Endothelial cell (in vitro differentiated cells): ENCODE results near the gene HOXB3. TPM values are rescaled to one million over a fixed set of nuclear protein-coding genes. Genes with fewer than 3 reads are reported as not detected.

ENCODE experiments used
- DNase-seq: peaks from one replicate; pipeline ENCODE4 v3.0.0; 2021; ENCODE audit warnings: low spot score
- H3K27ac Mint-ChIP-seq: one replicate; pipeline ENCODE4 v1.8.0; 2021; ENCODE audit warnings: mixed read lengths, inconsistent platforms; ENCODE audit not compliant: unreplicated experiment
- H3K27me3 Mint-ChIP-seq: one replicate; pipeline ENCODE4 v1.8.0; 2021; ENCODE audit warnings: mild to moderate bottlenecking, moderate library complexity, mixed read lengths, inconsistent platforms; ENCODE audit not compliant: unreplicated experiment
- H3K36me3 Mint-ChIP-seq: one replicate; pipeline ENCODE4 v1.8.0; 2021; ENCODE audit warnings: mild to moderate bottlenecking, low read depth, mixed read lengths, inconsistent platforms; ENCODE audit not compliant: unreplicated experiment
- H3K4me1 Mint-ChIP-seq: one replicate; pipeline ENCODE4 v1.8.0; 2021; ENCODE audit warnings: mild to moderate bottlenecking, mixed read lengths, inconsistent platforms; ENCODE audit not compliant: unreplicated experiment
- H3K4me3 Mint-ChIP-seq: one replicate; pipeline ENCODE4 v1.8.0; 2021; ENCODE audit warnings: mild to moderate bottlenecking, mixed read lengths, inconsistent platforms; ENCODE audit not compliant: unreplicated experiment
- H3K9me3 Mint-ChIP-seq: one replicate; pipeline ENCODE4 v1.8.0; 2021; ENCODE audit warnings: mixed read lengths, inconsistent platforms; ENCODE audit not compliant: unreplicated experiment
- total RNA-seq: library from RNA; stranded (reverse); fragmentation: NEBNext Ultra II Directional; extraction: Animal tissue kit (Norgen Biotek cat#: 25700); gene quantifications from one replicate; pipeline ENCODE4 v1.2.1, GENCODE V29; 2021; ENCODE audit not compliant: unreplicated experiment
- TF ChIP-seq, protein P1 (sequence below): fragments of 200-600 bp; sonication (generic); IDR thresholded peaks from one replicate; pipeline ENCODE4 v1.5.0; 2021; ENCODE audit warnings: antibody characterized with exemption; ENCODE audit not compliant: unreplicated experiment

HOXB3 gene
- total RNA-seq, 1 donor from 2014 or later = 17.7 TPM

DNA sequence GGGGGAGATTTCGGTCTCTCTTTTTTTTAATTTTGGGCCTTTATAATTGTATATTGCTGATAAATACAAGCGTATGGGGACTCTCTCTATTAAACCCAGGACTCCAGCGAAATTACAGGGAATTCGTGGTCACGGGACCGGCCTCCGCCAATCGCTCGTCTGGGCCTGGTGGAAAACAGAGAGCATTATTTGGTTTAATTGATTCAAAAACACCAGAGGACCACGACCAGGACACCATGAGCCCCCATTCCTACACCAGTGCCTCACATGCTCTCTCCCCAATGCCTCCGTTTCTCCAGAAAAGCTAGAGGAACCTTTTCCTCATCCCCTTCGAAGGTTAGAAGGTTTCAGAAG is 45.0 kb downstream of the HOXB3 start, which contains the start of gene HOXB2:
TSS of gene HOXB2 (minus strand) at position 88 of the 354 bp plus-strand sequence. CDS start 198 bp downstream, outside the sequence.
- Mint-ChIP-seq H3K9me3 (no peaks in the 10 kb centered on the region), H3K36me3 (peaks cover 15% of the 10 kb centered on the region), H3K27ac (peak within 1 kb of the TSS; percentile 79), H3K4me1 (peaks cover 55% of the 10 kb centered on the region), H3K4me3 (peak within 1 kb of the TSS; percentile 96), H3K27me3 (peaks cover 26% of the 10 kb centered on the region)
- TF ChIP-seq, protein P1, sequence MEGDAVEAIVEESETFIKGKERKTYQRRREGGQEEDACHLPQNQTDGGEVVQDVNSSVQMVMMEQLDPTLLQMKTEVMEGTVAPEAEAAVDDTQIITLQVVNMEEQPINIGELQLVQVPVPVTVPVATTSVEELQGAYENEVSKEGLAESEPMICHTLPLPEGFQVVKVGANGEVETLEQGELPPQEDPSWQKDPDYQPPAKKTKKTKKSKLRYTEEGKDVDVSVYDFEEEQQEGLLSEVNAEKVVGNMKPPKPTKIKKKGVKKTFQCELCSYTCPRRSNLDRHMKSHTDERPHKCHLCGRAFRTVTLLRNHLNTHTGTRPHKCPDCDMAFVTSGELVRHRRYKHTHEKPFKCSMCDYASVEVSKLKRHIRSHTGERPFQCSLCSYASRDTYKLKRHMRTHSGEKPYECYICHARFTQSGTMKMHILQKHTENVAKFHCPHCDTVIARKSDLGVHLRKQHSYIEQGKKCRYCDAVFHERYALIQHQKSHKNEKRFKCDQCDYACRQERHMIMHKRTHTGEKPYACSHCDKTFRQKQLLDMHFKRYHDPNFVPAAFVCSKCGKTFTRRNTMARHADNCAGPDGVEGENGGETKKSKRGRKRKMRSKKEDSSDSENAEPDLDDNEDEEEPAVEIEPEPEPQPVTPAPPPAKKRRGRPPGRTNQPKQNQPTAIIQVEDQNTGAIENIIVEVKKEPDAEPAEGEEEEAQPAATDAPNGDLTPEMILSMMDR = no peak
- no peak for DNase-seq

DNA sequence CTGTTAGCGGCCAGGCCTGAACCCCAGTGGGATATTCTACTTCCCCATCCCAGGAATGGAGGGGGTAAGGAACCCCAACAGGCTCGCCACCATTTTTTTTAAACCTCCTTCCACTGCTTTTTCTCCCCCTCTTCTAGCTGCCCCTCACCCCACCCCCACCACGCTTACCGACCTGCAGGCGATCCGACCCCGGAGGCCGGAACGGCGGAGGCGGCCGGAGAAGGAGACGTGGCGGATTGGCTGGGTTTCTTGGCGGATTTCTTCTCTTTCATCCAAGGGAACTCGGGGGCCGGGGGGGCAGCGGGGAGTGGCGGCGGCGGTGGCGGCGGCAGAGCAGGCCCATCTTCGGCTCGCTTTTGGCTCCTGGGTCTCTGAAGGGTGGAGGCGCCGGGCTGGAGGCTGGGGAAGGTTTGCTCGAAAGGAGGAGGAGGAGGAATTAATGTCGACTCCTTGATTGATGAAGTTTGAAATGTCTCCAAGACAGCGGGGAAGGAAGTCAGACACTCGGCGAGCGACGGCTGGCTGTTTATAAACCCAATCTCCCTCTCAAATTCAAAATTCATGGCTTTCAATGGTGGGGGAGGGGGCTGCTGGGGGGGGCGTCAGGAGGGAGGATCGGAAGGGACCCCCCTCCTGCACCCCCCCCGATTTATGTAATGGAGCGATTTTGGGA is 45.6 kb downstream of the HOXB3 start:
- Mint-ChIP-seq H3K9me3 (no peaks in the 10 kb centered on the region), H3K4me1 (peaks cover 55% of the 10 kb centered on the region), H3K36me3 (peaks cover 10% of the 10 kb centered on the region), H3K4me3 (peak overlapping the region; percentile 96), H3K27me3 (peaks cover 23% of the 10 kb centered on the region), H3K27ac (peak overlapping the region; percentile 79)
- TF ChIP-seq, protein P1 = no peak
- DNase-seq = peak; percentile 45

DNA sequence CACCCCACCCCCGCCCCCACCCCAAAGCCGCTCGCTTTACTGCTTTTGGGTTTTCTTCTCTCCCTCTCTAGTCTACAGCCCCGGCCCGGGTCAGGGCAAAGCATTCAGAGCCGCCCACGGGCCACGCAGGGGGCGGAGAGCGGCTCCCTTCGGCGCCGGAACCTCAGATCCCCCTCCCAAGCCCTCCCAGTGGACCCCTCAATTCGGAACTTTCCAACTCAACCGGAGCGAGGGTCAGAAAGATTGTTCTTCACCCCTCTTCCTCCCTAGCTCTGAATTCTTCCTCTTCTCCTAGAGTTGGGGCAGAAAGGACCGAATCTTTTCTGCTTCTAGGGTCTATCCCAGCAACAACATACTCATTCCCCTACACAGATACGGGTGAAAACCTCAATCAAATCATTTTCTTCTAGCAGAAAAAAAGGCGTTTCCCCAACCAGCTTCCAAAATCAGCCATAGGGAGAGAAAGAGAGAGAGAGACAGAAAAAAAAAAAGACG is 46.1 kb downstream of the HOXB3 start:
- peaks cover 10% of the 10 kb centered on the region for H3K36me3 Mint-ChIP-seq
- DNase-seq = no peak
- H3K27me3 Mint-ChIP-seq = peaks cover 23% of the 10 kb centered on the region
- peaks cover 53% of the 10 kb centered on the region for H3K4me1 Mint-ChIP-seq
- no peaks in the 10 kb centered on the region for H3K9me3 Mint-ChIP-seq
- H3K4me3 Mint-ChIP-seq = peak overlapping the region; percentile 96
- peak overlapping the region; percentile 79 for H3K27ac Mint-ChIP-seq
- TF ChIP-seq, protein P1 = no peak

DNA sequence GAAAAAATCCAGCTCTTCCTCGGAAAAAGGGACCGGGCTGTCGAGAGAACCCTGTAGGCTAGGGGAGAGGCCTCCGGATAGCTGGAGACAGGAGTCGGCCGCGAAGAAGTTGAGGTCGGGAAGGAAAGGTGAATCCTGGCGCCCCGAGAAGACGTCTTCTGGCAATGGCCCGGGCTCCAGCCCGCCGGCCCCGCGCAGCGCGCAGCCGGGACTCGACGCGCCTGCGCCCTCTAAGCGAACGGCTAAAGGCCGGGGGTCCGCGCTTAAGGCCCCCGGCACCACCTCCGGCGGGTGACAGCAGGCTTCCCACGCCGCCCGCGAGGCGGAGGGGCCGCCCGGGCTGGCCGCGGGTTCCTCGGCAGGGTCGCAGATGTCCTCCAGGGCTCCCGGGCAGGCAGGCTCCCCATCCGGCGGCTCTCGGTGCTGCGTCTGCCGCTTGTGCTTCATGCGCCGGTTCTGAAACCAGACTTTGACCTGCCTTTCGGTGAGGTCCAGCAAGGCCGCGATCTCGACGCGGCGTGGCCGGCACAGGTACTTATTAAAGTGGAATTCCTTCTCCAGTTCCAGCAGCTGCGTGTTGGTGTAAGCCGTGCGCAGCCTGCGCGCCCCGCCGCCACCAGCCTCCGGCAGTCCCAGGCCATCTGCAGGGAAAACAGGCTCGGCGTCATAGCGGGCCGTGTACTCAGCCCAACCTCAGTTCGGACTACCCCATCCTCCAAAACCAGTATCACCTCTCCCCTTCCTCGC is 46.8 kb downstream of the HOXB3 start:
- TF ChIP-seq, protein P1 = peak; percentile 28
- H3K36me3 Mint-ChIP-seq = peaks cover 10% of the 10 kb centered on the region
- H3K27me3 Mint-ChIP-seq = peaks cover 22% of the 10 kb centered on the region
- peak; percentile 61 for DNase-seq
- H3K4me1 Mint-ChIP-seq = peaks cover 50% of the 10 kb centered on the region
- H3K9me3 Mint-ChIP-seq = no peaks in the 10 kb centered on the region
- H3K4me3 Mint-ChIP-seq = peak overlapping the region; percentile 91
- no peak overlapping the region for H3K27ac Mint-ChIP-seq
